ENCODE measurements around the gene C20orf141.
"Not testable (repeated sequence)": the region's sequence is repeated elsewhere in the genome, so short reads cannot be mapped to it uniquely, and the experiment has no call there.

C20orf141 gene

GRCh38 chr20:2820896-2821869 lies 6.4 kb downstream of the C20orf141 start:
- no peak for DNase-seq (ENCODE audit: low read depth)
- TF ChIP-seq CTCF (conservative IDR thresholded peaks at IDR 0.05; ENCODE audit: low read depth, low read length), result no peak
- no peak overlapping the region for H3K4me3 ChIP-seq (ENCODE audit: low read length)

- no peak for DNase-seq (ENCODE audit: low read depth)
- H3K4me3 ChIP-seq (ENCODE audit: low read length), result no peak overlapping the region
- TF ChIP-seq CTCF (conservative IDR thresholded peaks at IDR 0.05; ENCODE audit: low read depth, low read length), result no peak
These were observed 7.3 kb downstream of the C20orf141 start for GRCh38 chr20:2822073-2822472.

- no peak for DNase-seq (ENCODE audit: low read depth)
- no peak for TF ChIP-seq CTCF (conservative IDR thresholded peaks at IDR 0.05; ENCODE audit: low read depth, low read length)
- no peak overlapping the region for H3K4me3 ChIP-seq (ENCODE audit: low read length)
These were observed 11.0 kb downstream of the C20orf141 start for GRCh38 chr20:2825761-2826160.

- no peak overlapping the region for H3K4me3 ChIP-seq (ENCODE audit: low read length)
- DNase-seq (ENCODE audit: low read depth), result no peak
- no peak for TF ChIP-seq CTCF (conservative IDR thresholded peaks at IDR 0.05; ENCODE audit: low read depth, low read length)
These were observed 11.9 kb downstream of the C20orf141 start for GRCh38 chr20:2826655-2827054.

GRCh38 chr20:2829376-2829775 lies 14.6 kb downstream of the C20orf141 start:
- H3K4me3 ChIP-seq (ENCODE audit: low read length), result no peak overlapping the region
- DNase-seq (ENCODE audit: low read depth), result no peak
- TF ChIP-seq CTCF (conservative IDR thresholded peaks at IDR 0.05; ENCODE audit: low read depth, low read length), result no peak

- H3K4me3 ChIP-seq (ENCODE audit: low read length); DNase-seq (ENCODE audit: low read depth): not testable (repeated sequence)
These were observed 16.4 kb downstream of the C20orf141 start for GRCh38 chr20:2831206-2831605.

GRCh38 chr20:2833761-2834160 lies 19.0 kb downstream of the C20orf141 start:
- no peak for TF ChIP-seq CTCF (conservative IDR thresholded peaks at IDR 0.05; ENCODE audit: low read depth, low read length)
- no peak overlapping the region for H3K4me3 ChIP-seq (ENCODE audit: low read length)
- no peak for DNase-seq (ENCODE audit: low read depth)

All from retinal pigment epithelial cell (primary cell).